ENCODE data around the gene FAM13C. TPM values are rescaled to one million over a fixed set of nuclear protein-coding genes. Genes with fewer than 3 reads are reported as not detected.

The FAM13C gene
- total RNA-seq, 1 experiment from 2014 or later, result 0.07 TPM

DNA sequence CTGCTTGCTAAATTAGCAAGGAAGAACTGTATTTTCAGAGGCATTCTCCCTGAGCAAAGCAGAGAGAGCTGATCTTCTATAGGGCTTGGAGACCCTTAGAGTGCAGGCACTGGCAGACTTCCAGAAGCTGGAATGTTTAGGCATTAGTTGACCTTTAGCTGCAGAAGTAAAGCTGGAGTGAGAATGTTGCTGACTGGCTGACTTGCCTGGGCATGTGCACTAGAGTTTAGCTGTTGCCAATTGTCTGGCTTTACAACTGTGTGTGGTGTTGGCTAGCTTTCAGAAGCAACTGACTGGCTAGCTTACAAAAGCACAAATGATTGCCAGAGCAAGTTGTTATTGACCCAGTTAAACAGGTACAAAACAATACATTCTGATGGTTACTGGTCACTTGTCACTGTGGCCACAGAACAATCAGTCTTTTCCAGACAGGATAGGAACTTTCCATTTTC lies 25.1 kb downstream of the FAM13C start:
- Histone ChIP-seq H3K4me1 (ENCODE audit: insufficient read depth, low read length) (no peaks in the 10 kb centered on the region), H3K27me3 (ENCODE audit: low read length) (peaks cover 33% of the 10 kb centered on the region), H3K9ac (ENCODE audit: low read length) (no peak overlapping the region), H3K4me2 (ENCODE audit: low read length) (no peak overlapping the region), H3K79me2 (ENCODE audit: low read length) (no peaks in the 10 kb centered on the region), H3K4me3 (ENCODE audit: low read length) (no peak overlapping the region), H3K36me3 (ENCODE audit: low read depth, low read length) (no peaks in the 10 kb centered on the region), H3K27ac (ENCODE audit: low read length) (no peak overlapping the region), H4K20me1 (ENCODE audit: low read length) (no peaks in the 10 kb centered on the region), H2AFZ (ENCODE audit: low read length) (no peak overlapping the region), H3K9me3 (ENCODE audit: low read length) (no peaks in the 10 kb centered on the region), H3K9me2 (replicated peaks; ENCODE audit: low read length) (no peaks in the 10 kb centered on the region), H3F3A (ENCODE audit: low read length, unreplicated experiment) (no peaks in the 10 kb centered on the region)
- no peak for ATAC-seq
- BruUV-seq (replicated peaks), result no TSS peak
- CTCF ChIA-PET, result no interaction called here
- intact Hi-C loops (cut with micrococcal nuclease), result no loop called here
- DNase-seq, result no peak
- POLR2A ChIA-PET (ENCODE audit: unreplicated experiment), result no interaction called here
- TF ChIP-seq EZH2phosphoT487 (IDR thresholded peaks at IDR 0.05; ENCODE audit: borderline replicate concordance, low read length) (no peak), EZH2 (IDR thresholded peaks at IDR 0.05; ENCODE audit: low read length, unreplicated experiment) (no peak)
- TF ChIP-seq, protein P1, sequence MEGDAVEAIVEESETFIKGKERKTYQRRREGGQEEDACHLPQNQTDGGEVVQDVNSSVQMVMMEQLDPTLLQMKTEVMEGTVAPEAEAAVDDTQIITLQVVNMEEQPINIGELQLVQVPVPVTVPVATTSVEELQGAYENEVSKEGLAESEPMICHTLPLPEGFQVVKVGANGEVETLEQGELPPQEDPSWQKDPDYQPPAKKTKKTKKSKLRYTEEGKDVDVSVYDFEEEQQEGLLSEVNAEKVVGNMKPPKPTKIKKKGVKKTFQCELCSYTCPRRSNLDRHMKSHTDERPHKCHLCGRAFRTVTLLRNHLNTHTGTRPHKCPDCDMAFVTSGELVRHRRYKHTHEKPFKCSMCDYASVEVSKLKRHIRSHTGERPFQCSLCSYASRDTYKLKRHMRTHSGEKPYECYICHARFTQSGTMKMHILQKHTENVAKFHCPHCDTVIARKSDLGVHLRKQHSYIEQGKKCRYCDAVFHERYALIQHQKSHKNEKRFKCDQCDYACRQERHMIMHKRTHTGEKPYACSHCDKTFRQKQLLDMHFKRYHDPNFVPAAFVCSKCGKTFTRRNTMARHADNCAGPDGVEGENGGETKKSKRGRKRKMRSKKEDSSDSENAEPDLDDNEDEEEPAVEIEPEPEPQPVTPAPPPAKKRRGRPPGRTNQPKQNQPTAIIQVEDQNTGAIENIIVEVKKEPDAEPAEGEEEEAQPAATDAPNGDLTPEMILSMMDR (conservative IDR thresholded peaks at IDR 0.05; ENCODE audit: low read depth, low read length), result no peak

DNA sequence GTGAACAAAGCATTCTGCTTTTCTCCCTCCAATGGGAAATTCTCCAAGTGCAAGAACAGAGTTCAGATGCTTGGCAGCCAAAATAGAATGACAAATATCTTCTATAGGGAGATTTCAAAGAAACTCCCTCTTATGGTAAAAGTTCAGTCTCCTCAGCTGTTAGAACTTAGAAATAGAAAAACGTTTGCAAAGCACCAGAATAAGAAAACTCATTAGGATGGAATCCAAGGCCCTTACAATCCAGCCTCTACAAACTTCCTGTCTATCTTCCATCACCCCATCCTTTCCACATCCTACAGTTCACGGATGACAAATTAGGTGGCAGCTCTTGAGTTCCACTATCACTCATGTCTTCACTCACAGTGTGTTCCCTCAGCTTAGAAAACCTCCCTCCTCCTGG lies 25.7 kb downstream of the FAM13C start:
- intact Hi-C loops (cut with micrococcal nuclease), result no loop called here
- Histone ChIP-seq H3K27ac (ENCODE audit: low read length) (no peak overlapping the region), H3K36me3 (ENCODE audit: low read depth, low read length) (no peaks in the 10 kb centered on the region), H3K27me3 (ENCODE audit: low read length) (peaks cover 27% of the 10 kb centered on the region), H3F3A (ENCODE audit: low read length, unreplicated experiment) (no peaks in the 10 kb centered on the region), H3K9me2 (replicated peaks; ENCODE audit: low read length) (no peaks in the 10 kb centered on the region), H3K4me2 (ENCODE audit: low read length) (no peak overlapping the region), H3K4me3 (ENCODE audit: low read length) (no peak overlapping the region), H3K4me1 (ENCODE audit: insufficient read depth, low read length) (no peaks in the 10 kb centered on the region), H3K9ac (ENCODE audit: low read length) (no peak overlapping the region), H3K79me2 (ENCODE audit: low read length) (no peaks in the 10 kb centered on the region), H3K9me3 (ENCODE audit: low read length) (no peaks in the 10 kb centered on the region), H2AFZ (ENCODE audit: low read length) (no peak overlapping the region), H4K20me1 (ENCODE audit: low read length) (no peaks in the 10 kb centered on the region)
- TF ChIP-seq EZH2 (IDR thresholded peaks at IDR 0.05; ENCODE audit: low read length, unreplicated experiment), result no peak
- TF ChIP-seq, protein P1 (conservative IDR thresholded peaks at IDR 0.05; ENCODE audit: low read depth, low read length), result no peak
- TF ChIP-seq EZH2phosphoT487 (IDR thresholded peaks at IDR 0.05; ENCODE audit: borderline replicate concordance, low read length), result no peak
- no TSS peak for BruUV-seq (replicated peaks)
- ChIA-PET POLR2A (ENCODE audit: unreplicated experiment) (no interaction called here), CTCF (no interaction called here)
- ATAC-seq (no peak), DNase-seq (no peak)

DNA sequence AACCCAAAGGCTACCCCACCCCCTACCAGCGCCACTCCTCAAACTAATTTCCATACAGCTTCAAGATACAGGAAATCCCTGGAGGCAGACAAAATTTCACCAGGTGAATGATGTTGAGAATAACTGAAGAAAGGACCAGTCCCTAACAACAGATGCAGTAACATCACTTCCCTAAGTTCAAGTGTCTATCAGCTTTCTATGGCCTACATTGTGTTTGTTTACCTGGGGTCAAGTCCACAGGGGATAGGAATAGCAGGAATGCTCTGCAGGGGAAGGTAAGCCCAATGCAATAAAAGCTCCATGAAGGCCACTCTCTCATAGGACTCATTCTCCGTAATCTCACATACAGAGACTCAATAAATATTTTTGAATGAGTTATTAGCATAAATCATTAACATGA lies 26.9 kb downstream of the FAM13C start:
- no peaks in the 10 kb centered on the region for H3K79me2 ChIP-seq (ENCODE audit: low read length)
- intact Hi-C loops (cut with micrococcal nuclease), result no loop called here
- H3K27ac ChIP-seq (ENCODE audit: low read length), result no peak overlapping the region
- H3K4me3 ChIP-seq (ENCODE audit: low read length), result no peak overlapping the region
- H3F3A ChIP-seq (ENCODE audit: low read length, unreplicated experiment), result no peaks in the 10 kb centered on the region
- H3K9ac ChIP-seq (ENCODE audit: low read length), result no peak overlapping the region
- peaks cover 17% of the 10 kb centered on the region for H3K27me3 ChIP-seq (ENCODE audit: low read length)
- H2AFZ ChIP-seq (ENCODE audit: low read length), result no peak overlapping the region
- no peak overlapping the region for H3K4me2 ChIP-seq (ENCODE audit: low read length)
- TF ChIP-seq EZH2phosphoT487 (IDR thresholded peaks at IDR 0.05; ENCODE audit: borderline replicate concordance, low read length), result no peak
- TF ChIP-seq, protein P1 (conservative IDR thresholded peaks at IDR 0.05; ENCODE audit: low read depth, low read length), result no peak
- TF ChIP-seq EZH2 (IDR thresholded peaks at IDR 0.05; ENCODE audit: low read length, unreplicated experiment), result no peak
- DNase-seq, result no peak
- H3K9me2 ChIP-seq (replicated peaks; ENCODE audit: low read length), result no peaks in the 10 kb centered on the region
- no peaks in the 10 kb centered on the region for H3K9me3 ChIP-seq (ENCODE audit: low read length)
- ChIA-PET POLR2A (ENCODE audit: unreplicated experiment) (no interaction called here), CTCF (no interaction called here)
- BruUV-seq (replicated peaks), result no TSS peak
- no peaks in the 10 kb centered on the region for H3K4me1 ChIP-seq (ENCODE audit: insufficient read depth, low read length)
- H4K20me1 ChIP-seq (ENCODE audit: low read length), result no peaks in the 10 kb centered on the region
- no peaks in the 10 kb centered on the region for H3K36me3 ChIP-seq (ENCODE audit: low read depth, low read length)
- no peak for ATAC-seq

All from PC-3 (cell line).